ENCODE results near the gene OR2AT4.

DNA sequence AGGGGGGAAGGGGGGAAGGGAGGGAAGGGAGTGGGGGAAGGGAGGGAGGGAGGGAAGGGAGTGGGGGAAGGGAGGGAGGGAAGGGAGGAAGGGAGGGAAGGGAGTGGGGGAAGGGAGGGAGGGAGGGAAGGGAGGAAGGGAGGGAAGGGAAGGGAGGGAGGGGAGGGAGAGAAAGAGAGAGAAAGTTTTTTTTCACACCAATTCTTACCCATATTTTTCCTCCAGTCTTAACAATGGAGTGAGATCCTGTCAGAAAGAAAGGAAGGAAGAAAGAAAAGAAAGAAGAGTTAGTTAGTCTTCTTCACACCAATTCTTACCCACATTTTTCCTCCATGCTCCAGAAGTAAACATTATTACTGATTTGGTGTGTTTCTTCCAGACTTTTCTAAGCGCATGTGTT, 3.0 kb upstream of the OR2AT4 start:
- TF ChIP-seq, protein P1, sequence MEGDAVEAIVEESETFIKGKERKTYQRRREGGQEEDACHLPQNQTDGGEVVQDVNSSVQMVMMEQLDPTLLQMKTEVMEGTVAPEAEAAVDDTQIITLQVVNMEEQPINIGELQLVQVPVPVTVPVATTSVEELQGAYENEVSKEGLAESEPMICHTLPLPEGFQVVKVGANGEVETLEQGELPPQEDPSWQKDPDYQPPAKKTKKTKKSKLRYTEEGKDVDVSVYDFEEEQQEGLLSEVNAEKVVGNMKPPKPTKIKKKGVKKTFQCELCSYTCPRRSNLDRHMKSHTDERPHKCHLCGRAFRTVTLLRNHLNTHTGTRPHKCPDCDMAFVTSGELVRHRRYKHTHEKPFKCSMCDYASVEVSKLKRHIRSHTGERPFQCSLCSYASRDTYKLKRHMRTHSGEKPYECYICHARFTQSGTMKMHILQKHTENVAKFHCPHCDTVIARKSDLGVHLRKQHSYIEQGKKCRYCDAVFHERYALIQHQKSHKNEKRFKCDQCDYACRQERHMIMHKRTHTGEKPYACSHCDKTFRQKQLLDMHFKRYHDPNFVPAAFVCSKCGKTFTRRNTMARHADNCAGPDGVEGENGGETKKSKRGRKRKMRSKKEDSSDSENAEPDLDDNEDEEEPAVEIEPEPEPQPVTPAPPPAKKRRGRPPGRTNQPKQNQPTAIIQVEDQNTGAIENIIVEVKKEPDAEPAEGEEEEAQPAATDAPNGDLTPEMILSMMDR (IDR thresholded peaks at IDR 0.05): no peak
- TF ChIP-seq POLR2AphosphoS5 (IDR thresholded peaks at IDR 0.05) (no peak), POLR2A (IDR thresholded peaks at IDR 0.05) (no peak)

Measured in upper lobe of left lung (tissue), 4 donors.